Vagina (tissue), 2 donors: ENCODE data around the gene CMSS1.

Source experiments
- CTCF ChIP-seq, 3 experiments: fragments of 450-650 bp in 2 of 3; fragments of 200-600 bp in 1 of 3; sonication (generic) in 1 of 3; IDR thresholded peaks; one replicate each; pipeline ENCODE4 v1.5.1; 2017 to 2019; ENCODE audit warnings: antibody characterized with exemption in 3 of 3, mild to moderate bottlenecking in 2 of 3, moderate library complexity in 2 of 3
- POLR2AphosphoS5 ChIP-seq, 2 donors: sonication (generic); formaldehyde crosslinking; IDR thresholded peaks; one replicate each; pipeline ENCODE4 v1.9.0; 2017; ENCODE audit warnings: antibody characterized with exemption in 2 of 2, mild to moderate bottlenecking in 2 of 2, low read depth in 1 of 2; ENCODE audit not compliant: insufficient read depth in 1 of 2

- TF ChIP-seq CTCF (IDR thresholded peaks at IDR 0.05) = no peak
- no peak for TF ChIP-seq POLR2AphosphoS5 (IDR thresholded peaks at IDR 0.05; ENCODE audit: insufficient read depth in 1 of 2, low read depth in 1 of 2)
Measured at GRCh38 chr3:99980606-99981005, 162.9 kb downstream of the CMSS1 start.
